ENCODE measurements around the gene RIC8A.

Gene RIC8A

GRCh38 chr11:224424-224823 is 16.9 kb downstream of the RIC8A start:
- TF ChIP-seq NFIC (IDR thresholded peaks at IDR 0.05), result no peak
- no peak for TF ChIP-seq EP300 (IDR thresholded peaks at IDR 0.05; ENCODE audit: borderline replicate concordance)
- TF ChIP-seq TCF12 (IDR thresholded peaks at IDR 0.05; ENCODE audit: low read depth), result no peak
- no peak for TF ChIP-seq REST (IDR thresholded peaks at IDR 0.05; ENCODE audit: low read depth)
- no peak for TF ChIP-seq USF1 (IDR thresholded peaks at IDR 0.05)
- no peak for TF ChIP-seq TAF1 (IDR thresholded peaks at IDR 0.05; ENCODE audit: low read depth)
- TF ChIP-seq CREB1 (IDR thresholded peaks at IDR 0.05; ENCODE audit: low read depth), result no peak
- TF ChIP-seq ZBTB7A (IDR thresholded peaks at IDR 0.05; ENCODE audit: low read depth), result no peak
- no peak for TF ChIP-seq TEAD4 (IDR thresholded peaks at IDR 0.05)
- no peak for TF ChIP-seq MAX (IDR thresholded peaks at IDR 0.05)
- no peak for TF ChIP-seq FOXM1 (IDR thresholded peaks at IDR 0.05; ENCODE audit: borderline replicate concordance, low read depth)
- TF ChIP-seq CEBPB (IDR thresholded peaks at IDR 0.05), result no peak
- no peak for TF ChIP-seq YY1 (IDR thresholded peaks at IDR 0.05; ENCODE audit: low read depth)
- no peak for TF ChIP-seq RAD21 (IDR thresholded peaks at IDR 0.05; ENCODE audit: low read depth)
- no peak for TF ChIP-seq EGR1 (IDR thresholded peaks at IDR 0.05)

- no peak for TF ChIP-seq EP300 (IDR thresholded peaks at IDR 0.05; ENCODE audit: borderline replicate concordance)
- no peak for TF ChIP-seq ZBTB7A (IDR thresholded peaks at IDR 0.05; ENCODE audit: low read depth)
- no peak for TF ChIP-seq FOXM1 (IDR thresholded peaks at IDR 0.05; ENCODE audit: borderline replicate concordance, low read depth)
- TF ChIP-seq EGR1 (IDR thresholded peaks at IDR 0.05), result no peak
- no peak for TF ChIP-seq TAF1 (IDR thresholded peaks at IDR 0.05; ENCODE audit: low read depth)
- no peak for TF ChIP-seq YY1 (IDR thresholded peaks at IDR 0.05; ENCODE audit: low read depth)
- no peak for TF ChIP-seq NFIC (IDR thresholded peaks at IDR 0.05)
- no peak for TF ChIP-seq MAX (IDR thresholded peaks at IDR 0.05)
- TF ChIP-seq USF1 (IDR thresholded peaks at IDR 0.05), result no peak
- no peak for TF ChIP-seq REST (IDR thresholded peaks at IDR 0.05; ENCODE audit: low read depth)
- TF ChIP-seq TEAD4 (IDR thresholded peaks at IDR 0.05), result no peak
- TF ChIP-seq CREB1 (IDR thresholded peaks at IDR 0.05; ENCODE audit: low read depth), result no peak
- TF ChIP-seq TCF12 (IDR thresholded peaks at IDR 0.05; ENCODE audit: low read depth), result no peak
- no peak for TF ChIP-seq RAD21 (IDR thresholded peaks at IDR 0.05; ENCODE audit: low read depth)
- TF ChIP-seq CEBPB (IDR thresholded peaks at IDR 0.05), result no peak
Measured at GRCh38 chr11:225734-226453, 18.4 kb downstream of the RIC8A start.

GRCh38 chr11:227824-228379 is 20.4 kb downstream of the RIC8A start:
- no peak for TF ChIP-seq NFIC (IDR thresholded peaks at IDR 0.05)
- no peak for TF ChIP-seq TEAD4 (IDR thresholded peaks at IDR 0.05)
- TF ChIP-seq REST (IDR thresholded peaks at IDR 0.05; ENCODE audit: low read depth), result no peak

- TF ChIP-seq CREB1 (IDR thresholded peaks at IDR 0.05; ENCODE audit: low read depth), result no peak
- TF ChIP-seq EP300 (IDR thresholded peaks at IDR 0.05; ENCODE audit: borderline replicate concordance), result no peak
- TF ChIP-seq EGR1 (IDR thresholded peaks at IDR 0.05), result no peak
- TF ChIP-seq MAX (IDR thresholded peaks at IDR 0.05), result no peak
- no peak for TF ChIP-seq YY1 (IDR thresholded peaks at IDR 0.05; ENCODE audit: low read depth)
- no peak for TF ChIP-seq RAD21 (IDR thresholded peaks at IDR 0.05; ENCODE audit: low read depth)
Measured at GRCh38 chr11:230431-230830, 22.9 kb downstream of the RIC8A start.

Data from Ishikawa (cell line).